A549 (cell line): ENCODE results near the gene MTF2.

Experiments
- CTCF ChIP-seq: fragments of >200 bp; sonication (Bioruptor Twin); formaldehyde crosslinking; IDR thresholded peaks from 3 replicates; pipeline ENCODE4 v1.5.1; 2016
- PBX3 ChIP-seq: IDR thresholded peaks from 2 replicates; pipeline ENCODE4 v1.6.1; 2012
- POLR2AphosphoS2 ChIP-seq: conservative IDR thresholded peaks from 2 replicates; pipeline ENCODE4 v1.6.1; 2012; ENCODE audit warnings: low read length, improper control_type of control experiment, inconsistent platforms
- RAD21 ChIP-seq, 2 experiments: fragments of >200 bp in 1 of 2; sonication (Bioruptor Twin) in 1 of 2; formaldehyde crosslinking in 1 of 2; IDR thresholded peaks in 1 of 2; conservative IDR thresholded peaks in 1 of 2; 2 replicates in 1 of 2; 3 replicates in 1 of 2; pipeline ENCODE4 v1.6.1; 2012 to 2018; ENCODE audit warnings: inconsistent platforms in 1 of 2

- TF ChIP-seq PBX3 (no peak), RAD21 (conservative IDR thresholded peaks at IDR 0.05 in 1 of 2, IDR thresholded peaks at IDR 0.05 in 1 of 2) (no peak), POLR2AphosphoS2 (no peak), CTCF (no peak)
These were observed 80.3 kb downstream of the MTF2 start for GRCh38 chr1:93159337-93159736.
